Measurements from ENCODE around the gene EGF.

DNA sequence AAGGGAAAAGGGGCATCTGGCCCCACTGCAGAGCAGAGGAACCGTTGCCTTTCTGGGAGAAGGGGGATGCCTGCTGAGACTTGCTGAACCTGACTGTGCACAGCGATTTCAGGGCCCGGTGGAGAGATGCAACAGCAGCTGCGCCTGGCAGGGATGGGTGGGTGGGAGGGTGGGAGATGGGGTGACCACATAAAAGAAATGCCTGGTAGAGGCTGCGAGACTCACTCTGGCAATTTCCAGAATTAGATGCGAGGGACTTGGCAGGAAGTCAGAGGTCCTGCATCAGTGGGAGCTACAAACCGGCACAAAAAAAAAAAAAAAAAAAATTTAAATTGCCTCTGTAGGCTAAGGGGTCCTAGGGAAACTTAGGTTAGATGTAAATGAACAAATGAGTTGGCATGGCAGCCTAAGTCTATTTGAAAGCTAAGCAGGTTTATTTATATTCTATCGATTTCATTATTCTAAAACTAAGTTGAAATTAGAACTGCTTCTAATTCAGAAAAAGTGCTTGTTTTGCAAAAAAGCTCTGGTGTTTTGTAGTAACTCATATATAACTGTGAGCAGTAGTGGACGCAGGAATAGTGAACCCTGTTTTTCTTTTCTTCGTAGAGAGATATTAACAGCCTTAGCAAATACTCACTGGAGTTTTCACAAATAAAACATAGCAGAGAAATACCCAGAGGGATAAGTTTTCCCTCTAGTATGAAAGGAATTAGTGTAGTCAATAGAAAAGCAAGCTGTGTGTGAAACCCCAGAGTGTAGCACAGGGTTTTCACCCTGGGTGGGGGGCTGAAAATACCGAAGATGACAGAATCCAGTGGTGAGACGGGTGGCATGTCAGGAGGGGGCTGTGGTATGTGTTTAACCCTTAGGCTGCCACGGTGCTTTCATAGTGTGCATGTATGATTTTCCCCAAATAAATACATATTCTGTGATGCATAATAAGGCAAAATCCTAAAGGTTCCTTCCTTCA, 130.1 kb downstream of the EGF start:
- TF ChIP-seq POLR2A (IDR thresholded peaks at IDR 0.05; ENCODE audit: low read length) (no peak), GATA1 (IDR thresholded peaks at IDR 0.05; ENCODE audit: low read depth, low read length) (no peak)

Measured in erythroblast (primary cell).